Measurements from ENCODE around the gene NAA15. TPM values are rescaled to one million over a fixed set of nuclear protein-coding genes. Genes with fewer than 3 reads are reported as not detected.

NAA15 gene
- total RNA-seq, 2 donors from 2014 or later, result 16.5 to 22.8 TPM

GRCh38 chr4:139324620-139325019 is 23.3 kb downstream of the NAA15 start:
- peaks cover 30% of the 10 kb centered on the region for H3K4me1 ChIP-seq
- TF ChIP-seq CTCF (IDR thresholded peaks at IDR 0.05), result no peak
- no peak for TF ChIP-seq POLR2A (IDR thresholded peaks at IDR 0.05)
- no peak overlapping the region for H3K4me3 ChIP-seq
- H3K9me3 ChIP-seq, result no peaks in the 10 kb centered on the region
- ATAC-seq, result no peak
- no peaks in the 10 kb centered on the region for H3K36me3 ChIP-seq (replicated peaks in 1 of 2; ENCODE audit: insufficient read depth in 1 of 2, low read depth in 2 of 2)
- no peaks in the 10 kb centered on the region for H3K27me3 ChIP-seq
- intact Hi-C loops (cut with DNase I), result no loop called here
- H3K27ac ChIP-seq, result peak overlapping the region in 1 of 4 donors; percentile 49
- DNase-seq, result no peak
- WGBS, 2 donors, result 63 to 64% methylated on average over 6 of the region's 6 CpGs

GRCh38 chr4:139329665-139330200 is 28.4 kb downstream of the NAA15 start:
- H3K27ac ChIP-seq, result no peak overlapping the region
- peaks cover 10% of the 10 kb centered on the region for H3K4me1 ChIP-seq
- H3K36me3 ChIP-seq (replicated peaks in 1 of 2; ENCODE audit: insufficient read depth in 1 of 2, low read depth in 2 of 2), result no peaks in the 10 kb centered on the region
- H3K4me3 ChIP-seq, result no peak overlapping the region
- no peaks in the 10 kb centered on the region for H3K9me3 ChIP-seq
- DNase-seq (no peak), ATAC-seq (no peak)
- no peaks in the 10 kb centered on the region for H3K27me3 ChIP-seq
- TF ChIP-seq POLR2A (IDR thresholded peaks at IDR 0.05) (no peak), CTCF (IDR thresholded peaks at IDR 0.05) (no peak)
- WGBS, 2 donors, result 90 to 93% methylated on average over 4 of the region's 4 CpGs
- intact Hi-C loops (cut with DNase I), result no loop called here

- no peak overlapping the region for H3K27ac ChIP-seq
- TF ChIP-seq POLR2A (IDR thresholded peaks at IDR 0.05) (no peak), CTCF (IDR thresholded peaks at IDR 0.05) (no peak)
- H3K4me1 ChIP-seq, result peaks cover 5% of the 10 kb centered on the region
- no peaks in the 10 kb centered on the region for H3K36me3 ChIP-seq (replicated peaks in 1 of 2; ENCODE audit: insufficient read depth in 1 of 2, low read depth in 2 of 2)
- ATAC-seq (no peak), DNase-seq (no peak)
- no peaks in the 10 kb centered on the region for H3K27me3 ChIP-seq
- WGBS, 2 donors, result 64 to 67% methylated on average over 3 of the region's 3 CpGs
- H3K9me3 ChIP-seq, result no peaks in the 10 kb centered on the region
- intact Hi-C loops (cut with DNase I), result no loop called here
- H3K4me3 ChIP-seq, result no peak overlapping the region
Measured at GRCh38 chr4:139330283-139330682, 29.0 kb downstream of the NAA15 start.

- DNase-seq, result no peak
- no peaks in the 10 kb centered on the region for H3K9me3 ChIP-seq
- H3K27ac ChIP-seq, result no peak overlapping the region
- intact Hi-C loops (cut with DNase I), result no loop called here
- H3K4me3 ChIP-seq, result no peak overlapping the region
- no peaks in the 10 kb centered on the region for H3K27me3 ChIP-seq
- H3K4me1 ChIP-seq, result peaks cover 3% of the 10 kb centered on the region
- H3K36me3 ChIP-seq (replicated peaks in 1 of 2; ENCODE audit: insufficient read depth in 1 of 2, low read depth in 2 of 2), result no peaks in the 10 kb centered on the region
- TF ChIP-seq CTCF (IDR thresholded peaks at IDR 0.05) (no peak), POLR2A (IDR thresholded peaks at IDR 0.05) (no peak)
- ATAC-seq, result no peak
- WGBS, 2 donors, result 100% methylated on average over 1 of the region's 1 CpG; no CpG with 5 or more reads in 1 of the 2 donors
Measured at GRCh38 chr4:139331185-139331584, 29.9 kb downstream of the NAA15 start.

GRCh38 chr4:139333046-139333445 is 31.7 kb downstream of the NAA15 start:
- Histone ChIP-seq H3K4me3 (no peak overlapping the region), H3K27me3 (no peaks in the 10 kb centered on the region), H3K4me1 (no peaks in the 10 kb centered on the region), H3K27ac (no peak overlapping the region), H3K9me3 (no peaks in the 10 kb centered on the region), H3K36me3 (replicated peaks in 1 of 2; ENCODE audit: insufficient read depth in 1 of 2, low read depth in 2 of 2) (no peaks in the 10 kb centered on the region)
- intact Hi-C loops (cut with DNase I), result no loop called here
- DNase-seq (no peak), ATAC-seq (no peak)
- WGBS, 2 donors, result 87 to 95% methylated on average over 2 of the region's 2 CpGs
- TF ChIP-seq CTCF (IDR thresholded peaks at IDR 0.05) (no peak), POLR2A (IDR thresholded peaks at IDR 0.05) (no peak)
